DMS114 treated with DMSO at 0.1 percent for 48 hours (cell line): ENCODE measurements around the gene SMIM38.

Experiments
- DNase-seq: peaks from one replicate; lab custom pipeline; 2025; ENCODE audit not compliant: unreplicated experiment; lab: John Stamatoyannopoulos, UW

The SMIM38 gene

GRCh38 chr11:69174841-69175240, 19.1 kb downstream of the SMIM38 start:
- DNase-seq: no peak

- DNase-seq: no peak
These were observed 23.2 kb downstream of the SMIM38 start for GRCh38 chr11:69178819-69179482.

- DNase-seq: no peak
These were observed 24.5 kb downstream of the SMIM38 start for GRCh38 chr11:69180226-69180625.

- DNase-seq: no peak
These were observed 25.0 kb downstream of the SMIM38 start for GRCh38 chr11:69180726-69181125.

GRCh38 chr11:69183613-69184012, 27.9 kb downstream of the SMIM38 start:
- no peak for DNase-seq

GRCh38 chr11:69186316-69187260, 30.9 kb downstream of the SMIM38 start:
- DNase-seq: no peak

- DNase-seq: no peak
These were observed 31.9 kb downstream of the SMIM38 start for GRCh38 chr11:69187540-69188065.

GRCh38 chr11:69189059-69189458, 33.3 kb downstream of the SMIM38 start:
- DNase-seq: no peak

- DNase-seq: no peak
These were observed 35.2 kb downstream of the SMIM38 start for GRCh38 chr11:69190796-69191536.

- DNase-seq: no peak
These were observed 36.6 kb downstream of the SMIM38 start for GRCh38 chr11:69192301-69192721.

- DNase-seq: no peak
These were observed 37.4 kb downstream of the SMIM38 start for GRCh38 chr11:69193151-69193550.

GRCh38 chr11:69193629-69194028, 37.9 kb downstream of the SMIM38 start:
- no peak for DNase-seq

- no peak for DNase-seq
These were observed 38.7 kb downstream of the SMIM38 start for GRCh38 chr11:69194396-69194795.

GRCh38 chr11:69194956-69195355, 39.2 kb downstream of the SMIM38 start:
- no peak for DNase-seq

GRCh38 chr11:69195824-69196782, 40.4 kb downstream of the SMIM38 start:
- no peak for DNase-seq

- DNase-seq: no peak
These were observed 41.0 kb downstream of the SMIM38 start for GRCh38 chr11:69196783-69197169.

- DNase-seq: no peak
These were observed 43.3 kb downstream of the SMIM38 start for GRCh38 chr11:69198891-69199582.

- no peak for DNase-seq
These were observed 44.0 kb downstream of the SMIM38 start for GRCh38 chr11:69199583-69200315.
